Measurements from ENCODE around the gene SLBP.

SLBP gene

GRCh38 chr4:1682860-1683259, 29.3 kb downstream of the SLBP start:
- POLR2A ChIA-PET = interaction anchor here (1.5 kb wide), 1 partner anchor 13 kb away, joined by 5 read pairs; no protein-coding TSS in a partner anchor
- TF ChIP-seq LEF1 (IDR thresholded peaks at IDR 0.05; ENCODE audit: borderline replicate concordance) = no peak
- TF ChIP-seq NFRKB (IDR thresholded peaks at IDR 0.05) = no peak
- TF ChIP-seq CTBP1 (IDR thresholded peaks at IDR 0.05; ENCODE audit: borderline replicate concordance) = no peak
- no peak for TF ChIP-seq FOXM1 (IDR thresholded peaks at IDR 0.05; ENCODE audit: borderline replicate concordance)
- no peak for DNase-seq (ENCODE audit: extremely low spot score)
- CTCF ChIA-PET = interaction anchor here (1.7 kb wide), 1 partner anchor 10 kb away, joined by 7 read pairs; no protein-coding TSS in a partner anchor

- CTCF ChIA-PET = no interaction called here
- POLR2A ChIA-PET = no interaction called here
- TF ChIP-seq SP1 (IDR thresholded peaks at IDR 0.05) = no peak
- no peak for TF ChIP-seq FOXM1 (IDR thresholded peaks at IDR 0.05; ENCODE audit: borderline replicate concordance)
- TF ChIP-seq TARDBP (IDR thresholded peaks at IDR 0.05) = no peak
- TF ChIP-seq FOXK2 (IDR thresholded peaks at IDR 0.05) = no peak
- no peak for TF ChIP-seq NFRKB (IDR thresholded peaks at IDR 0.05)
- no peak for TF ChIP-seq PKNOX1 (IDR thresholded peaks at IDR 0.05)
- TF ChIP-seq BHLHE40 (IDR thresholded peaks at IDR 0.05; ENCODE audit: borderline replicate concordance) = no peak
- TF ChIP-seq ZNF384 (IDR thresholded peaks at IDR 0.05) = no peak
- no peak for TF ChIP-seq L3MBTL2 (conservative IDR thresholded peaks at IDR 0.05)
- no peak for TF ChIP-seq ELF4 (IDR thresholded peaks at IDR 0.05)
- TF ChIP-seq LEF1 (IDR thresholded peaks at IDR 0.05; ENCODE audit: borderline replicate concordance) = no peak
- TF ChIP-seq ARNT (IDR thresholded peaks at IDR 0.05) = no peak
- no peak for TF ChIP-seq CTBP1 (IDR thresholded peaks at IDR 0.05; ENCODE audit: borderline replicate concordance)
- no peak for TF ChIP-seq HDGF (IDR thresholded peaks at IDR 0.05; ENCODE audit: borderline replicate concordance)
- TF ChIP-seq SUZ12 (IDR thresholded peaks at IDR 0.05) = no peak
- TF ChIP-seq FOXA1 (IDR thresholded peaks at IDR 0.05) = no peak
- no peak for DNase-seq (ENCODE audit: extremely low spot score)
Observed at GRCh38 chr4:1678244-1678643, 33.9 kb downstream of the SLBP start.

GRCh38 chr4:1676605-1677525, 35.3 kb downstream of the SLBP start:
- CTCF ChIA-PET = no interaction called here
- TF ChIP-seq CTBP1 (IDR thresholded peaks at IDR 0.05; ENCODE audit: borderline replicate concordance) (no peak), FOXK2 (IDR thresholded peaks at IDR 0.05) (no peak), TARDBP (IDR thresholded peaks at IDR 0.05) (no peak), PKNOX1 (IDR thresholded peaks at IDR 0.05) (no peak), L3MBTL2 (conservative IDR thresholded peaks at IDR 0.05) (no peak), LEF1 (IDR thresholded peaks at IDR 0.05; ENCODE audit: borderline replicate concordance) (no peak), FOXA1 (IDR thresholded peaks at IDR 0.05) (no peak), BHLHE40 (IDR thresholded peaks at IDR 0.05; ENCODE audit: borderline replicate concordance) (no peak), HDGF (IDR thresholded peaks at IDR 0.05; ENCODE audit: borderline replicate concordance) (no peak), ZNF384 (IDR thresholded peaks at IDR 0.05) (no peak), ARNT (IDR thresholded peaks at IDR 0.05) (no peak), SUZ12 (IDR thresholded peaks at IDR 0.05) (no peak), NFRKB (IDR thresholded peaks at IDR 0.05) (no peak)
- POLR2A ChIA-PET = no interaction called here
- no peak for DNase-seq (ENCODE audit: extremely low spot score)

- DNase-seq (ENCODE audit: extremely low spot score) = no peak
- CTCF ChIA-PET = interaction anchor here (1.0 kb wide), 1 partner anchor 18 kb away, joined by 3 read pairs; no protein-coding TSS in a partner anchor
- TF ChIP-seq FOXK2 (IDR thresholded peaks at IDR 0.05) (no peak), BHLHE40 (IDR thresholded peaks at IDR 0.05; ENCODE audit: borderline replicate concordance) (no peak), SP1 (IDR thresholded peaks at IDR 0.05) (no peak)
- POLR2A ChIA-PET = no interaction called here
Observed at GRCh38 chr4:1675802-1676137, 36.3 kb downstream of the SLBP start.

- CTCF ChIA-PET = interaction anchor here (1.0 kb wide), 1 partner anchor 18 kb away, joined by 3 read pairs; no protein-coding TSS in a partner anchor
Observed at GRCh38 chr4:1675136-1675801, 36.9 kb downstream of the SLBP start.

More at GRCh38 chr4:1675136-1675801, 36.9 kb downstream of the SLBP start:
- TF ChIP-seq FOXK2 (IDR thresholded peaks at IDR 0.05) = no peak
- no peak for TF ChIP-seq FOXM1 (IDR thresholded peaks at IDR 0.05; ENCODE audit: borderline replicate concordance)
- no peak for TF ChIP-seq CTBP1 (IDR thresholded peaks at IDR 0.05; ENCODE audit: borderline replicate concordance)
- no peak for TF ChIP-seq BHLHE40 (IDR thresholded peaks at IDR 0.05; ENCODE audit: borderline replicate concordance)
- no peak for TF ChIP-seq FOXA1 (IDR thresholded peaks at IDR 0.05)
- TF ChIP-seq HDGF (IDR thresholded peaks at IDR 0.05; ENCODE audit: borderline replicate concordance) = no peak
- TF ChIP-seq TARDBP (IDR thresholded peaks at IDR 0.05) = no peak
- no peak for TF ChIP-seq PKNOX1 (IDR thresholded peaks at IDR 0.05)
- no peak for TF ChIP-seq LEF1 (IDR thresholded peaks at IDR 0.05; ENCODE audit: borderline replicate concordance)
- no peak for TF ChIP-seq ELF4 (IDR thresholded peaks at IDR 0.05)
- no peak for TF ChIP-seq L3MBTL2 (conservative IDR thresholded peaks at IDR 0.05)
- TF ChIP-seq SUZ12 (IDR thresholded peaks at IDR 0.05) = no peak
- DNase-seq (ENCODE audit: extremely low spot score) = no peak
- POLR2A ChIA-PET = no interaction called here
